ENCODE measurements around the gene CYP24A1. TPM values are rescaled to one million over a fixed set of nuclear protein-coding genes. Genes with fewer than 3 reads are reported as not detected.

The CYP24A1 gene
- total and polyA plus RNA-seq, 2 donors (not counting 1 experiment from before 2014, with no cell fraction given) = not detected

GRCh38 chr20:54177378-54177777 lies 3.6 kb upstream of the CYP24A1 start:
- Histone ChIP-seq H3K9ac (ENCODE audit: low read length) (no peak overlapping the region), H3K4me3 (ENCODE audit: control extremely low read depth in 1 of 5, extremely low read depth in 1 of 5, insufficient read depth in 1 of 5, low read depth in 2 of 5, low read length in 4 of 5) (no peak overlapping the region), H3K4me1 (ENCODE audit: control insufficient read depth in 2 of 2, insufficient read depth in 2 of 2, low read length in 2 of 2) (peaks cover 5 to 14% of the 10 kb centered on the region in 2 donors), H3K9me3 (ENCODE audit: control extremely low read depth in 1 of 3, control insufficient read depth in 2 of 3, insufficient read depth in 1 of 3, low read length in 2 of 3) (no peaks in the 10 kb centered on the region), H3K79me2 (ENCODE audit: control insufficient read depth, insufficient read depth, low read length) (no peaks in the 10 kb centered on the region), H3K36me3 (replicated peaks in 1 of 2; ENCODE audit: control extremely low read depth in 1 of 2, control insufficient read depth in 1 of 2, extremely low read depth in 1 of 2, insufficient read depth in 2 of 2, low read length in 1 of 2) (no peaks in the 10 kb centered on the region), H4K20me1 (ENCODE audit: control insufficient read depth, insufficient read depth, low read length, poor library complexity, severe bottlenecking) (no peaks in the 10 kb centered on the region), H3K27me3 (replicated peaks in 1 of 4; ENCODE audit: control extremely low read depth in 1 of 4, control insufficient read depth in 3 of 4, insufficient read depth in 4 of 4, low read length in 3 of 4) (peaks cover 0 to 35% (median 16%) of the 10 kb centered on the region in 4 experiments), H3K27ac (ENCODE audit: low read length in 2 of 2) (no peak overlapping the region), H2AFZ (ENCODE audit: insufficient read depth, low read depth, low read length, poor library complexity, severe bottlenecking) (no peak overlapping the region), H3K4me2 (replicated peaks; ENCODE audit: low read depth, low read length, poor library complexity, severe bottlenecking) (no peak overlapping the region)
- 83% methylated on average over 5 of the region's 6 CpGs for WGBS (ENCODE audit: insufficient coverage)
- ChIA-PET CTCF (no interaction called here), POLR2A (no interaction called here)
- Mint-ChIP-seq H3K4me1 (peaks cover 17% of the 10 kb centered on the region), H3K27me3 (peaks cover 39% of the 10 kb centered on the region), H3K4me3 (no peak overlapping the region), H3K27ac (no peak overlapping the region), H3K9me3 (ENCODE audit: insufficient read depth) (no peaks in the 10 kb centered on the region)
- DNase-seq (no peak), ATAC-seq (ENCODE audit: low read depth) (no peak)
- TF ChIP-seq EZH2 (IDR thresholded peaks at IDR 0.05; ENCODE audit: borderline replicate concordance, insufficient read depth, low read depth, low read length, poor library complexity, severe bottlenecking) = no peak
- TF ChIP-seq, protein P1, sequence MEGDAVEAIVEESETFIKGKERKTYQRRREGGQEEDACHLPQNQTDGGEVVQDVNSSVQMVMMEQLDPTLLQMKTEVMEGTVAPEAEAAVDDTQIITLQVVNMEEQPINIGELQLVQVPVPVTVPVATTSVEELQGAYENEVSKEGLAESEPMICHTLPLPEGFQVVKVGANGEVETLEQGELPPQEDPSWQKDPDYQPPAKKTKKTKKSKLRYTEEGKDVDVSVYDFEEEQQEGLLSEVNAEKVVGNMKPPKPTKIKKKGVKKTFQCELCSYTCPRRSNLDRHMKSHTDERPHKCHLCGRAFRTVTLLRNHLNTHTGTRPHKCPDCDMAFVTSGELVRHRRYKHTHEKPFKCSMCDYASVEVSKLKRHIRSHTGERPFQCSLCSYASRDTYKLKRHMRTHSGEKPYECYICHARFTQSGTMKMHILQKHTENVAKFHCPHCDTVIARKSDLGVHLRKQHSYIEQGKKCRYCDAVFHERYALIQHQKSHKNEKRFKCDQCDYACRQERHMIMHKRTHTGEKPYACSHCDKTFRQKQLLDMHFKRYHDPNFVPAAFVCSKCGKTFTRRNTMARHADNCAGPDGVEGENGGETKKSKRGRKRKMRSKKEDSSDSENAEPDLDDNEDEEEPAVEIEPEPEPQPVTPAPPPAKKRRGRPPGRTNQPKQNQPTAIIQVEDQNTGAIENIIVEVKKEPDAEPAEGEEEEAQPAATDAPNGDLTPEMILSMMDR (IDR thresholded peaks at IDR 0.05) = no peak
- intact Hi-C loops (cut with micrococcal nuclease) = no loop called here

- H3K79me2 ChIP-seq (ENCODE audit: control insufficient read depth, insufficient read depth, low read length) = no peaks in the 10 kb centered on the region
- intact Hi-C loops (cut with micrococcal nuclease) = no loop called here
- Mint-ChIP-seq H3K27ac (no peak overlapping the region), H3K9me3 (ENCODE audit: insufficient read depth) (no peaks in the 10 kb centered on the region), H3K4me3 (no peak overlapping the region), H3K4me1 (peaks cover 17% of the 10 kb centered on the region), H3K27me3 (peaks cover 46% of the 10 kb centered on the region)
- WGBS (ENCODE audit: insufficient coverage) = no CpG with 5 or more reads among the region's 2 CpGs
- no peak for TF ChIP-seq EZH2 (IDR thresholded peaks at IDR 0.05; ENCODE audit: borderline replicate concordance, insufficient read depth, low read depth, low read length, poor library complexity, severe bottlenecking)
- TF ChIP-seq, protein P1 (IDR thresholded peaks at IDR 0.05) = no peak
- no peak for ATAC-seq (ENCODE audit: low read depth)
- no peak overlapping the region for H3K4me3 ChIP-seq (ENCODE audit: control extremely low read depth in 1 of 5, extremely low read depth in 1 of 5, insufficient read depth in 1 of 5, low read depth in 2 of 5, low read length in 4 of 5)
- no peak for DNase-seq
- H3K4me2 ChIP-seq (replicated peaks; ENCODE audit: low read depth, low read length, poor library complexity, severe bottlenecking) = no peak overlapping the region
- H2AFZ ChIP-seq (ENCODE audit: insufficient read depth, low read depth, low read length, poor library complexity, severe bottlenecking) = no peak overlapping the region
- H3K9ac ChIP-seq (ENCODE audit: low read length) = no peak overlapping the region
- no peaks in the 10 kb centered on the region for H4K20me1 ChIP-seq (ENCODE audit: control insufficient read depth, insufficient read depth, low read length, poor library complexity, severe bottlenecking)
- no peak overlapping the region for H3K27ac ChIP-seq (ENCODE audit: low read length in 2 of 2)
- H3K27me3 ChIP-seq (replicated peaks in 1 of 4; ENCODE audit: control extremely low read depth in 1 of 4, control insufficient read depth in 3 of 4, insufficient read depth in 4 of 4, low read length in 3 of 4) = peaks cover 0 to 36% (median 20%) of the 10 kb centered on the region in 4 experiments
- no peaks in the 10 kb centered on the region for H3K9me3 ChIP-seq (ENCODE audit: control extremely low read depth in 1 of 3, control insufficient read depth in 2 of 3, insufficient read depth in 1 of 3, low read length in 2 of 3)
- H3K4me1 ChIP-seq (ENCODE audit: control insufficient read depth in 2 of 2, insufficient read depth in 2 of 2, low read length in 2 of 2) = peaks cover 5 to 14% of the 10 kb centered on the region in 2 donors
- POLR2A ChIA-PET = no interaction called here
- CTCF ChIA-PET = no interaction called here
- no peaks in the 10 kb centered on the region for H3K36me3 ChIP-seq (replicated peaks in 1 of 2; ENCODE audit: control extremely low read depth in 1 of 2, control insufficient read depth in 1 of 2, extremely low read depth in 1 of 2, insufficient read depth in 2 of 2, low read length in 1 of 2)
These were observed 2.8 kb upstream of the CYP24A1 start for GRCh38 chr20:54176610-54177009.

Data from B cell (primary cell).